Hematopoietic multipotent progenitor cell treated with erythropoietin and hydrocortisone succinate and interleukin-3 and kit ligand, for 17 days (in vitro differentiated cells): Measurements from ENCODE around the gene TECRL.

Experiments used
- DNase-seq: peaks from one replicate; pipeline ENCODE4 v3.0.0-alpha.2; 2015; ENCODE audit warnings: low spot score

TECRL gene

GRCh38 chr4:64409300-64409699 is at the start of gene TECRL:
Gene TECRL (minus strand): TSS chr4:64409450. CDS start chr4:64409351, 99 bp downstream.
- no peak for DNase-seq

GRCh38 chr4:64432674-64433073 is 23.4 kb upstream of the TECRL start:
- DNase-seq: no peak

- no peak for DNase-seq
These were observed 21.7 kb upstream of the TECRL start for GRCh38 chr4:64430933-64431332.

- DNase-seq: no peak
These were observed 8.7 kb upstream of the TECRL start for GRCh38 chr4:64417974-64418373.

- no peak for DNase-seq
These were observed 2.2 kb downstream of the TECRL start for GRCh38 chr4:64407000-64407399.

GRCh38 chr4:64405761-64406160 is 3.5 kb downstream of the TECRL start:
- no peak for DNase-seq

GRCh38 chr4:64402684-64403083 is 6.6 kb downstream of the TECRL start:
- no peak for DNase-seq

- DNase-seq: no peak
These were observed 9.7 kb downstream of the TECRL start for GRCh38 chr4:64399313-64400109.

GRCh38 chr4:64394469-64394868 is 14.8 kb downstream of the TECRL start:
- no peak for DNase-seq

- no peak for DNase-seq
These were observed 21.0 kb downstream of the TECRL start for GRCh38 chr4:64388252-64388651.

GRCh38 chr4:64385220-64385619 is 24.0 kb downstream of the TECRL start:
- no peak for DNase-seq

GRCh38 chr4:64384237-64385203 is 24.7 kb downstream of the TECRL start:
- no peak for DNase-seq

GRCh38 chr4:64368741-64369140 is 40.5 kb downstream of the TECRL start:
- no peak for DNase-seq

GRCh38 chr4:64361399-64361740 is 47.9 kb downstream of the TECRL start:
- DNase-seq: no peak

- no peak for DNase-seq
These were observed 48.4 kb downstream of the TECRL start for GRCh38 chr4:64360664-64361398.

GRCh38 chr4:64359489-64359888 is 49.8 kb downstream of the TECRL start:
- no peak for DNase-seq

GRCh38 chr4:64353904-64354303 is 55.3 kb downstream of the TECRL start:
- no peak for DNase-seq

GRCh38 chr4:64341711-64342110 is 67.5 kb downstream of the TECRL start:
- no peak for DNase-seq

- no peak for DNase-seq
These were observed 68.8 kb downstream of the TECRL start for GRCh38 chr4:64340218-64341110.

- no peak for DNase-seq
These were observed 74.3 kb downstream of the TECRL start for GRCh38 chr4:64334964-64335363.

GRCh38 chr4:64330143-64330542 is 79.1 kb downstream of the TECRL start:
- no peak for DNase-seq
